T-helper 17 cell (primary cell): Measurements from ENCODE around the gene SPAG16. TPM values are rescaled to one million over a fixed set of nuclear protein-coding genes. Genes with fewer than 3 reads are reported as not detected.

Experiments
- ATAC-seq: fragments of 150-1000 bp; cut with Tn5 transposase; 2 replicates; pipeline ENCODE4 v1.10.0; 2021; ENCODE audit warnings: mild to moderate bottlenecking, moderate library complexity
- DNase-seq, 3 donors: peaks; one replicate each; pipeline versions ENCODE4 v3.0.0 to v3.0.0-alpha.2; 2020 to 2021
- H3K9me3 ChIP-seq: one replicate; pipeline ENCODE4 v1.7.0; 2013; ENCODE audit warnings: low read length, mild to moderate bottlenecking; ENCODE audit not compliant: control insufficient read depth, poor library complexity, severe bottlenecking
- H3K27ac Mint-ChIP-seq: one replicate; pipeline ENCODE4 v1.8.0; 2022; ENCODE audit warnings: mild to moderate bottlenecking, moderate library complexity, mixed read lengths
- H3K27me3 Mint-ChIP-seq: one replicate; pipeline ENCODE4 v1.8.0; 2022; ENCODE audit warnings: mixed read lengths
- H3K36me3 Mint-ChIP-seq: one replicate; pipeline ENCODE4 v1.8.0; 2022; ENCODE audit warnings: low read depth, mixed read lengths
- H3K4me1 Mint-ChIP-seq: one replicate; pipeline ENCODE4 v1.8.0; 2022; ENCODE audit warnings: mild to moderate bottlenecking, mixed read lengths
- H3K4me3 Mint-ChIP-seq: one replicate; pipeline ENCODE4 v1.8.0; 2022; ENCODE audit warnings: mild to moderate bottlenecking, moderate library complexity, mixed read lengths
- total RNA-seq, 4 donors: library from RNA in 2 of 4; stranded (reverse) in 2 of 4; gene quantifications; one replicate each; pipeline ENCODE4 v1.2.3 and lab custom pipeline; 2022 to 2026

SPAG16 gene
- total RNA-seq, 2 donors from 2014 or later = 4.1 to 5.1 TPM

GRCh38 chr2:213723041-213723560, 438.8 kb downstream of the SPAG16 start:
- Mint-ChIP-seq H3K4me1 (no peaks in the 10 kb centered on the region), H3K27ac (no peak overlapping the region), H3K4me3 (no peak overlapping the region), H3K36me3 (no peaks in the 10 kb centered on the region), H3K27me3 (no peaks in the 10 kb centered on the region)
- H3K9me3 ChIP-seq = no peaks in the 10 kb centered on the region
- no peak for ATAC-seq
- no peak for DNase-seq

- Mint-ChIP-seq H3K27ac (no peak overlapping the region), H3K4me3 (no peak overlapping the region), H3K27me3 (no peaks in the 10 kb centered on the region), H3K4me1 (no peaks in the 10 kb centered on the region), H3K36me3 (no peaks in the 10 kb centered on the region)
- H3K9me3 ChIP-seq = no peaks in the 10 kb centered on the region
- DNase-seq (no peak), ATAC-seq (no peak)
These were observed 439.4 kb downstream of the SPAG16 start for GRCh38 chr2:213723707-213724106.

- Mint-ChIP-seq H3K36me3 (no peaks in the 10 kb centered on the region), H3K4me3 (no peak overlapping the region), H3K27ac (no peak overlapping the region), H3K4me1 (no peaks in the 10 kb centered on the region), H3K27me3 (no peaks in the 10 kb centered on the region)
- no peak for ATAC-seq
- no peaks in the 10 kb centered on the region for H3K9me3 ChIP-seq
- DNase-seq = no peak
These were observed 441.8 kb downstream of the SPAG16 start for GRCh38 chr2:213726101-213726500.

GRCh38 chr2:213733893-213734292, 449.6 kb downstream of the SPAG16 start:
- H3K9me3 ChIP-seq = no peaks in the 10 kb centered on the region
- H3K4me1 Mint-ChIP-seq = no peaks in the 10 kb centered on the region
- ATAC-seq = no peak
- H3K27ac Mint-ChIP-seq = no peak overlapping the region
- no peaks in the 10 kb centered on the region for H3K36me3 Mint-ChIP-seq
- no peaks in the 10 kb centered on the region for H3K27me3 Mint-ChIP-seq
- H3K4me3 Mint-ChIP-seq = no peak overlapping the region
- no peak for DNase-seq

- Mint-ChIP-seq H3K4me1 (no peaks in the 10 kb centered on the region), H3K36me3 (no peaks in the 10 kb centered on the region), H3K4me3 (no peak overlapping the region), H3K27ac (no peak overlapping the region), H3K27me3 (no peaks in the 10 kb centered on the region)
- DNase-seq (no peak), ATAC-seq (no peak)
- H3K9me3 ChIP-seq = no peaks in the 10 kb centered on the region
These were observed 456.2 kb downstream of the SPAG16 start for GRCh38 chr2:213740453-213740852.

- no peaks in the 10 kb centered on the region for H3K36me3 Mint-ChIP-seq
- H3K4me1 Mint-ChIP-seq = no peaks in the 10 kb centered on the region
- H3K9me3 ChIP-seq = no peaks in the 10 kb centered on the region
- ATAC-seq = no peak
- DNase-seq = no peak
- H3K27me3 Mint-ChIP-seq = no peaks in the 10 kb centered on the region
- no peak overlapping the region for H3K4me3 Mint-ChIP-seq
- H3K27ac Mint-ChIP-seq = no peak overlapping the region
These were observed 467.2 kb downstream of the SPAG16 start for GRCh38 chr2:213751446-213751845.

GRCh38 chr2:213752575-213752974, 468.3 kb downstream of the SPAG16 start:
- Mint-ChIP-seq H3K4me3 (no peak overlapping the region), H3K27me3 (no peaks in the 10 kb centered on the region), H3K36me3 (no peaks in the 10 kb centered on the region), H3K4me1 (no peaks in the 10 kb centered on the region), H3K27ac (no peak overlapping the region)
- DNase-seq = no peak
- no peak for ATAC-seq
- H3K9me3 ChIP-seq = no peaks in the 10 kb centered on the region

GRCh38 chr2:213757525-213757924, 473.3 kb downstream of the SPAG16 start:
- no peak overlapping the region for H3K4me3 Mint-ChIP-seq

GRCh38 chr2:213763354-213763753, 479.1 kb downstream of the SPAG16 start:
- no peaks in the 10 kb centered on the region for H3K9me3 ChIP-seq
- H3K4me3 Mint-ChIP-seq = no peak overlapping the region
- no peaks in the 10 kb centered on the region for H3K27me3 Mint-ChIP-seq
- no peaks in the 10 kb centered on the region for H3K4me1 Mint-ChIP-seq
- ATAC-seq (no peak), DNase-seq (no peak)
- H3K27ac Mint-ChIP-seq = no peak overlapping the region
- H3K36me3 Mint-ChIP-seq = no peaks in the 10 kb centered on the region

More at GRCh38 chr2:213757525-213757924, 473.3 kb downstream of the SPAG16 start:
- Mint-ChIP-seq H3K4me1 (no peaks in the 10 kb centered on the region), H3K36me3 (no peaks in the 10 kb centered on the region), H3K27ac (no peak overlapping the region), H3K27me3 (no peaks in the 10 kb centered on the region)
- DNase-seq (no peak), ATAC-seq (no peak)
- no peaks in the 10 kb centered on the region for H3K9me3 ChIP-seq

- DNase-seq (no peak), ATAC-seq (no peak)
- H3K9me3 ChIP-seq = no peaks in the 10 kb centered on the region
- Mint-ChIP-seq H3K4me1 (no peaks in the 10 kb centered on the region), H3K27me3 (no peaks in the 10 kb centered on the region), H3K27ac (no peak overlapping the region), H3K36me3 (no peaks in the 10 kb centered on the region), H3K4me3 (no peak overlapping the region)
These were observed 479.7 kb downstream of the SPAG16 start for GRCh38 chr2:213763963-213764362.

GRCh38 chr2:213764849-213765248, 480.6 kb downstream of the SPAG16 start:
- no peaks in the 10 kb centered on the region for H3K36me3 Mint-ChIP-seq
- no peak for DNase-seq
- no peaks in the 10 kb centered on the region for H3K9me3 ChIP-seq
- no peaks in the 10 kb centered on the region for H3K4me1 Mint-ChIP-seq
- H3K4me3 Mint-ChIP-seq = no peak overlapping the region
- H3K27me3 Mint-ChIP-seq = no peaks in the 10 kb centered on the region
- no peak for ATAC-seq
- H3K27ac Mint-ChIP-seq = no peak overlapping the region

- Mint-ChIP-seq H3K4me3 (no peak overlapping the region), H3K27me3 (no peaks in the 10 kb centered on the region), H3K36me3 (no peaks in the 10 kb centered on the region), H3K27ac (no peak overlapping the region), H3K4me1 (no peaks in the 10 kb centered on the region)
- no peaks in the 10 kb centered on the region for H3K9me3 ChIP-seq
- ATAC-seq (no peak), DNase-seq (no peak)
These were observed 481.8 kb downstream of the SPAG16 start for GRCh38 chr2:213766062-213766461.

- no peaks in the 10 kb centered on the region for H3K36me3 Mint-ChIP-seq
These were observed 482.2 kb downstream of the SPAG16 start for GRCh38 chr2:213766465-213766901.

GRCh38 chr2:213787869-213788268, 503.6 kb downstream of the SPAG16 start:
- Mint-ChIP-seq H3K27me3 (no peaks in the 10 kb centered on the region), H3K4me3 (no peak overlapping the region), H3K4me1 (no peaks in the 10 kb centered on the region), H3K27ac (no peak overlapping the region), H3K36me3 (no peaks in the 10 kb centered on the region)
- ATAC-seq = no peak
- no peaks in the 10 kb centered on the region for H3K9me3 ChIP-seq
- DNase-seq = no peak

More at GRCh38 chr2:213766465-213766901, 482.2 kb downstream of the SPAG16 start:
- H3K27me3 Mint-ChIP-seq = no peaks in the 10 kb centered on the region
- ATAC-seq (no peak), DNase-seq (no peak)
- no peaks in the 10 kb centered on the region for H3K9me3 ChIP-seq
- H3K27ac Mint-ChIP-seq = no peak overlapping the region
- H3K4me1 Mint-ChIP-seq = no peaks in the 10 kb centered on the region
- H3K4me3 Mint-ChIP-seq = no peak overlapping the region
